ENCODE results near the gene KCNJ10. TPM values are rescaled to one million over a fixed set of nuclear protein-coding genes. Genes with fewer than 3 reads are reported as not detected.

KCNJ10 gene
- total and polyA plus RNA-seq, 2 of the 13 experiments (the other 11 are each of a cell fraction or from before 2014, with no cell fraction given), result 4.4 to 10.3 TPM

DNA sequence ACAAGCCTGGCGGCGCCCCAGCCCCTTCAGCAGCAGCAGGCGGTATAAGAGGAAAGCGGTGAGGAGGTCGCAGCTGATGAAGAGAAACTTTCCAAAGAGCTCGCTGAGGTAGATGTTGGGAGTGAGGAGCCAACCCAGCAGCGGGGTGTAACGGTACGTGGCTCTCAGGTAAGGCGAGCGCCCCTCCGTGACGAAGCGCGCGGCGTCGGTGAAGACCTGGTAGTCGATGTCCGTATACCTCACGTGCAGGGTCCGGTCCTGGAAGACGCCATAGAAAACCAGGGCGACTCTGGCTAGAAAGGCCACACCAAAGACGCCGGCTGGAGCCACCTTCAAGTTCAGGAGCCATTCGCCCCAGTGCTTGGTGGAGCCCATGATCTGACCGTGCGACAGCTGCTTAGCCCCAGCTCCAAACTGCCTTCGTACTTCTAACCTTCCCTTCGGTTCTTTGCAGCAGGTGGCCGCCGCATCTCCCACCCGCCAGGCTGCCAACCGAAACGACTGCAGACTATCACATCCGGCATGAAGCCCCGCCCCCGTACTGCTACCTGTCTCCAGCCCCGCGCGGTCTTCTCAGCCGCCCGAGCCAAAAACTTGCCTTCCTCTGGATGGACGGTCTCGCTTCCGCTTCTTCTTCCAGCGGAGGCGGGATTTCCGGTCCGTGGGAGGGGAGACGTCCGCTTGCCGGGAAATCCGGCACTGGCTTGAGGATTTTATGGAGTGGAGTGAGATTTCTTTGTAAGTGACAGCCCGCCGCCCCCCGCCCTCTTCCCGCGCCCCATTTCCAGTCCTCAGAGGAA lies 38.4 kb downstream of the KCNJ10 start, which contains the start of gene PIGM (continued):
- peak; percentile 73 for TF ChIP-seq E2F1 (CRISPR knock-in tag; IDR thresholded peaks at IDR 0.05)
- no peak for TF ChIP-seq MIER2 (CRISPR knock-in tag; IDR thresholded peaks at IDR 0.05)
- no peak for TF ChIP-seq ZHX1 (CRISPR knock-in tag; IDR thresholded peaks at IDR 0.05; ENCODE audit: low read depth)
- TF ChIP-seq EHMT2 (IDR thresholded peaks at IDR 0.05; ENCODE audit: borderline replicate concordance, low read depth, low read length), result no peak
- TF ChIP-seq ZNF660 (CRISPR knock-in tag; IDR thresholded peaks at IDR 0.05; ENCODE audit: borderline replicate concordance, low read depth), result no peak
- TF ChIP-seq ZNF883 (CRISPR knock-in tag; IDR thresholded peaks at IDR 0.05; ENCODE audit: not compliant biosample characterization), result peak; percentile 83
- 0 out of 2 replicates have a peak, but pooled peaks have one; percentile 27 for TF ChIP-seq CHCHD3 (CRISPR knock-in tag; IDR thresholded peaks at IDR 0.05)
- TF ChIP-seq ETV6 (CRISPR knock-in tag; conservative IDR thresholded peaks at IDR 0.05), result no peak
- TF ChIP-seq ZNF850 (CRISPR knock-in tag; conservative IDR thresholded peaks at IDR 0.05), result no peak
- TF ChIP-seq, protein P1, sequence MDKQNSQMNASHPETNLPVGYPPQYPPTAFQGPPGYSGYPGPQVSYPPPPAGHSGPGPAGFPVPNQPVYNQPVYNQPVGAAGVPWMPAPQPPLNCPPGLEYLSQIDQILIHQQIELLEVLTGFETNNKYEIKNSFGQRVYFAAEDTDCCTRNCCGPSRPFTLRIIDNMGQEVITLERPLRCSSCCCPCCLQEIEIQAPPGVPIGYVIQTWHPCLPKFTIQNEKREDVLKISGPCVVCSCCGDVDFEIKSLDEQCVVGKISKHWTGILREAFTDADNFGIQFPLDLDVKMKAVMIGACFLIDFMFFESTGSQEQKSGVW (CRISPR knock-in tag; IDR thresholded peaks at IDR 0.05; ENCODE audit: borderline replicate concordance), result no peak
- TF ChIP-seq ISX (CRISPR knock-in tag; conservative IDR thresholded peaks at IDR 0.05), result no peak
- TF ChIP-seq ZNF766 (CRISPR knock-in tag; IDR thresholded peaks at IDR 0.05; ENCODE audit: borderline replicate concordance), result no peak
- no peak for TF ChIP-seq GMEB2 (CRISPR knock-in tag; IDR thresholded peaks at IDR 0.05; ENCODE audit: low read depth)
- TF ChIP-seq MAX (IDR thresholded peaks at IDR 0.05), result peak; percentile 78
- peak; percentile 91; the same call in 1 of the 2 replicates for TF ChIP-seq WIZ (CRISPR knock-in tag; IDR thresholded peaks at IDR 0.05)
- TF ChIP-seq TRIM22 (IDR thresholded peaks at IDR 0.05), result no peak
- peak; percentile 56; the same call in 1 of the 2 replicates for TF ChIP-seq DRAP1 (CRISPR knock-in tag; IDR thresholded peaks at IDR 0.05)
- TF ChIP-seq RBAK (CRISPR knock-in tag; IDR thresholded peaks at IDR 0.05), result no peak
- no peak for TF ChIP-seq ZNF782 (CRISPR knock-in tag; IDR thresholded peaks at IDR 0.05; ENCODE audit: borderline replicate concordance)
- no peak for TF ChIP-seq ZNF136 (CRISPR knock-in tag; IDR thresholded peaks at IDR 0.05; ENCODE audit: low read depth)
- TF ChIP-seq KLF12 (CRISPR knock-in tag; IDR thresholded peaks at IDR 0.05; ENCODE audit: borderline replicate concordance), result peak; percentile 79; the same call in 1 of the 2 replicates

Measured in HepG2 (cell line).